Measurements from ENCODE around the gene S100PBP.
"Not testable (repeated sequence)": the region's sequence is repeated elsewhere in the genome, so short reads cannot be mapped to it uniquely, and the experiment has no call there.

The S100PBP gene

DNA sequence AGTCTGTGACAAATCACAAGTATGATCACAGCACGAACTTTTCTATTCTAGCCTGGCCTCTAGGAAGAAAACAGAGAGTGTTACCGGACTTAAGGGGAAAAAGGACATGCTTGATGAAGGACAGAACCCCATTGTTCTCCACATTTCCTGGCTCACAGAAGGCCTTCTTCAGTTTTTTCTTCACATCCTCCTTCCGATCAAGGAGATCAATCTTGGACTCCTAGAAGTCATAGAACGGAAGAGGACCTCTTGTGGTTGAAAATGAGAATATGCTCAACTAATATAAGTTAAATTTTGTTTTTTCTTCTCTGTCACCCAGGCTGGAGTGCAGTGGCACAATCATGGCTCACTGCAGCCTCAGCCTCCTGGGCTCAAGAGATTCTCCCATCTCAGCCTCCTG is 30.6 kb upstream of the S100PBP start:
- no peak for DNase-seq

DNA sequence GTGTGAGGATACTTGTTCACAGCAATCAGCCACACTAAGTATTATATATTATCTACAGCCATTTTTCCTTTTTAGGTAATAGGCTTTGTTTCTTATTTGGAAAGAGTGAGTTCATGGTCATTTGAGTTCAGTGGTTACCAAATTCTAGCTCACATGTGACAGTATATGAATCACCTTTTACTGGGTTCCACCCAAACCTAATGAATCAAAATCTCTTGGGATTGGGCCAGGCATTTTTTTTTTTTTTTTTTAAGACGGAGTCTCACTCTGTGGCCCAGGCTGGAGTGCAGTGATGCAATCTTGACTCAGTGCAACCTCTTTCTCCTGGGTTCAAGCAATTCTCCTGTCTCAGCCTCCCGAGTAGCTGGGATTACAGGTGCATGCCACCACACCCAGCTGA is 28.1 kb upstream of the S100PBP start:
- DNase-seq: not testable (repeated sequence)

DNA sequence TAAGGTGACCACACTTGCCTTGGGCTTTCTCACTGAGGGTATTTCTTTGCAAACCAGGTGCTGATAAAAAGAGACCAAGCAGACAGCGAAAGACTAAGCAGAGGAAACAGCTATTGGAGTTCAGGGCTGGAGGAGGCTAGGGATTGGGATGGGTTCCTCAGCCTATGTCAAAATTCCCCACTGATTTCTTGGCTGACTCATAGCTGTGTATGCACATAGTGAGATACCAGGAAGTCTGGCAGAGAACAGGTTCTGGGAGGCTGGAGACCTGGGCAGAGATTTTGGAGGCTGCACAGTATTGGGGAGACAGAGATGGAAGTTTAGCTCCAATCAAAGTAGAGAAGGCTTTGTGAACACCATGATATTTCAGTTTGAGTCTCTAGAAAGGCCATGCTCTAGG is 25.6 kb upstream of the S100PBP start:
- no peak for DNase-seq

DNA sequence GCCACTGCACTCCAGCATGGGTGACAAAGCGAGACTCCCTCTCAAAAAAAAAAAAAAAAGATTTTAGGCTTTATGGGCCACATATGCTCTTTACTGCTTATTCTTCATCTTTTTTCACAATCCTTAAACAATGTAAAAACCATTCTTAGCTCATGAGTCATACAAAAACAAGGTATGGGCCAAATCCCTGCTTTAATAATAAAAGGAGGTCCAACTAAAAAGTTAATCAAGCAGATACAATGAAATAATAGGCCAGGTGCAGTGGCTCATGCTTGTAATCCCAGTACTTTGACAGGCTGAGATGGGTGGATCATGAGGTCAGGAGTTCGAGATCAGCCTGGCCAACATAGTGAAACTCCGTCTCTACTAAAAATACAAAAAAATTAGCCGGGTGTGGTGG is 21.7 kb upstream of the S100PBP start:
- DNase-seq: not testable (repeated sequence)

DNA sequence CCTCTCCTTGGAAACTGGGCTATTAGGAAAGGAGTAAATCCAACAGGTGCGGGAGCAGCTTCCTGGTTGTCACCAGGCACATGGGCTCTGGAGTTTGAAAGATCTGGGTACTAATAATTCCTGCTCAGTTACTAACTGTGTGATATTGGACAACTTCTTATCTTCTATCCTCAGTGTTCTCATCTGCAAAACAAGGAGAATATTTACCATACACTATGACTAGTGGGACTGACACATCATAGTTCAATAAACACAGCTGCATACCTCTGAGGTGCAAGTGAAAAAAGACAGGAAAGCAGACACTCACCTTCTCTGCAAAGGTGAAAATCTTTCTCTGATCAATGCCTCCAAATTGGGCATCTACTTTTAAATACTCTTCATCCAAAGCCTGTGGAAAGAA is 20.0 kb upstream of the S100PBP start:
- DNase-seq: no peak

DNA sequence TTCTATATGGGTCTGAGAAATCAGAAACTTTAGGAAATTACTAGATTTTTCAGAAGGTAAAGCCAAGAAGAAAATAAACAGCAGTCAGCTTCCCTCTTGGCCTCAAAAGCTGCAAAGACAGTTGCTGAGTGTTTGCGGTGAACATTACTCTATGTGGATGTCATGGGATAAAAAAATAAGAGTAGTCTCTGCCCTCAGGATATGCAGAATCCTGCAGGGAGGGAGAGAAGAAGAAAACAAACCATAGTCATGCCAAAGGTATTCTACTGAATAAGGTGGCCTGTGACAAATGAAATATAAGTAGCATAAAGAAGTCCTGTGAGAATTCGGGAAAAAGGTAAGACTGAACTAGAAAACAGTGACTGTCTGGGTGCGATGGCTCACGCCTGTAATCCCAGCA is 19.3 kb upstream of the S100PBP start:
- DNase-seq: no peak

DNA sequence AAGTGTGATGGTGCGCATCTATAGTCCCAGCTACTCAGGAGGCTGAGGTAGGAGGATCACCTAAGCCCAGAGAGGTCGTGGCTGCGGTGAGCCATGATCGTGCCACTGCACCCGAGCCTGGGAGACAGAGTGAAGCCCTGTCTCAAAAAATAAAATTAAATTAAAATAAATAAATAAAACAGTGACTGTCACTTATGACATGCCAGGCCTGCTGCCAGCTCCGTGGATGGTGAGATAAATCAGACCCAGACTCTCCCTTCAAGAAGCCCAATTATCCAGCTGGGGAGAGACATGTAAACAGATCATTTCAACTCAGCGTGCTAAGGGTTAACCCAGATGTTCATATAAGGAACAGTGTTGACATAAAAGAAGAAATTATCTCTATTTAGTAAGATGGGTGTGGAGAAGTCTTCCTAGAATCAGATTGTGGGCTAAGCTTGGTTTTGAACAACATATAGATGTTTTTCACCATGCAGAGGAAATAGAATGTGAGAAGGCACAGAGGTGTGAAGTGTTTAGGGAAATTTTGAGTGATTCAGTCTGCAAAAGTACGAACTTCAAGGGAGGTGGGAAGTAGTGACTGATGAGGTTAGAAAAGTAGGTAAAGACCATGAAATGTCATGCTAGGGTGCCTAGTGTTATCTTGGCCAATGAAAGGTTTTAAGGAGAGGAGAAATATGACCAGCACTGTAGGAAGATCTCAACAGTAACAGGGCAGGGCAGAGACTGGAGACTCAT is 18.6 kb upstream of the S100PBP start:
- DNase-seq: no peak

DNA sequence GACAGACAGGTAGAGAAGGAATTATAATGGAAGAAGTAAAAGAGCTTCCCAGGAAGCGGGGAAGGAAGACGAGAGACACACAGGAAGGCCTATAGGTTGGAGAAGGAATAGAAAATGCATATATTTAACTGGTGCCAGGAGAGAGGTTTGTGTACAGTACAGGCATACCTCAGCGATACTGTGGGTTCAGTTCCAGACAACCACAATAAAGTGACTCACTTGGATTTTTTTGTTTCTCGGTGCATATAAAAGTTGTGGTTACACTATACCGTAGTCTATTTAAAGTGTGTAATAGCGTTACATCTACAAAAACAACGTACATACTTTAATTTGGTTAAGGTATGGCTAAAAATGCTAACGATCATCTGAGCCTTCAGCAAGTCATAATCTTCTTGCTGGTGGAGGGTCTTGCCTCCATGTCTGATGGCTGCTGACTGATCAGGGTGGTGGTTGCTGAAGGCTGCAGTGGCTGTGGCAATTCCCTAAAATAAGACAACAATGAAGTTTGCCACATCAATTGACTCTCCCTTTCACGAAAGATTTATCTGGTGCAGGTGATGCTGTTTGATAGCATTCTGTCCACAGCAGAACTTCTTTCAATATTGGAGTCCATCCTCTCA is 16.2 kb upstream of the S100PBP start:
- no peak for DNase-seq

DNA sequence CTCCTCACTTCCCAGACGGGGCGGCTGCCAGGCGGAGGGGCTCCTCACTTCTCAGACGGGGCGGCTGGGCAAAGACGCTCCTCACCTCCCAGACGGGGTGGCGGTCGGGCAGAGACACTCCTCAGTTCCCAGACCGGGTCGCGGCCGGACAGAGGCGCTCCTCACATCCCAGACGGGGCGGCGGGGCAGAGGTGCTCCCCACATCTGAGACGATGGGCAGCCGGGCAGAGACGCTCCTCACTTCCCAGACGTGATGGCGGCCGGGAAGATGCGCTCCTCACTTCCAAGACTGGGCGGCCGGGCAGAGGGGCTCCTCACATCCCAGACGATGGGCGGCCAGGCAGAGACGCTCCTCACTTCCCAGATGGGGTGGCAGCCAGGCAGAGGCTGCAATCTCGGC is 13.0 kb upstream of the S100PBP start:
- DNase-seq: not testable (repeated sequence)

DNA sequence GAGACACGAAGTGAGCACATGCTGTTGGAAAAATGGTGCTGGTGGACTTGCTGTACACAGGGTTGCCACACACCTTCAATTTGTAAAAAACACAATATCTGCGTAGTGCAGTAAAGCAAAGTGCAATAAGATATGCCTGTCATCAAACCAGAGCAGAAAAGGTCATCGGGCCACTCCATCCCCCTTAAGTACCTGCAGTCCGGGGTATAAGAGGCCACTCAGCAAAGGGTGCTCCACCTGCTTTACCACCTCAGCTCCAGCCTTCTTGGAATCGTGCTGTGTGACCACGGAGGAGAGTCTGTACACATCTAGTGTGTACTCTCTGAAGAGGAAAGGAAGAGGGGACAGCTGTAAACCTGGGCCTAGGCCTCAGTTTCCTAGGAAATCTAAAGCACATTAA is 11.2 kb upstream of the S100PBP start:
- DNase-seq: peak; percentile 53

DNA sequence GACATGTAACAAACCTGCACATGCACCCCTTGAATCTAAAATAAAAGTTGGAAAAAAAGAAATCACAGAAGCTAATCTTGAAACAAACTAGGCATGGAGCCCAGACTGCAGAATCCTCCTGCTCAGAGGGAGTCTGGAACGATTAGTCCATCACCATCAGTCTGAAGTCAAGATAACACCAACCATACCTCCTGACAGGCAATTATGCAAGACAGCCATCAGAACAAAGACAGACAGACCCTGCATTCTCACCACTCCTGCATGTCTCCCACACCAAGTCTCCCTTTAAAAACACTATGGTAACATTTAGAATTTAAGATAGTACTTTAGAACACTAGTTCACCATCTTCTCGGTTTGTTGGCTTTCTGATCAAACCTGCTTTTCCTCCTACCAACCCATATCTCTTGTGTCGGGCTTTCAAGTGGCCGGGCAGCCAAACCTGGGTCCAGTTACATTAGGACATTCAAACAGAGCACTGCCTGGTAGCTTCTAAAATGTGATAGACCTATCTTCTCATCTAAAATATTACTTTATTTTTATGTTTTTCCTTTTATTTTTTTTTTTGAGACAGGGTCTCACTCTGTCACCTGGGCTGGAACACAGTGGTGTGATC is 10.4 kb upstream of the S100PBP start:
- DNase-seq: no peak

DNA sequence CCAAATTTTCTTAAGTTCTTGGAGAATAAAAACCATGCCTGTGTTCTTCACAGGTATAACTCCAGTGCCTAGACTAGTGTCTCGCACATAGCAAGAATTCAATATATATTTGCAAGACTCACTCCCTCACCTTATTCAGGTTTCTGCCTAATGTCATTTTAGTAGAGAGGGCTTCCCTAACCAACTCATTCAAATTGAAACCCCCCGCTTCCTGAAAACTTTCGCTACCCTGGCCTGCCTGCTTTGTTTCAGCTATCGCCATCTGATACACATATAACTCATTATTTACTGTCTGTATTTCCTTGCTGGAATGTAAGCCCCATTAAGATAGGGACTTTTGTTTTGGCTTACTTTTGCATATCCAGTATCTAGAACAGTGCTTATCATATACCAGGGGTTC is 8.9 kb upstream of the S100PBP start:
- DNase-seq: no peak

DNA sequence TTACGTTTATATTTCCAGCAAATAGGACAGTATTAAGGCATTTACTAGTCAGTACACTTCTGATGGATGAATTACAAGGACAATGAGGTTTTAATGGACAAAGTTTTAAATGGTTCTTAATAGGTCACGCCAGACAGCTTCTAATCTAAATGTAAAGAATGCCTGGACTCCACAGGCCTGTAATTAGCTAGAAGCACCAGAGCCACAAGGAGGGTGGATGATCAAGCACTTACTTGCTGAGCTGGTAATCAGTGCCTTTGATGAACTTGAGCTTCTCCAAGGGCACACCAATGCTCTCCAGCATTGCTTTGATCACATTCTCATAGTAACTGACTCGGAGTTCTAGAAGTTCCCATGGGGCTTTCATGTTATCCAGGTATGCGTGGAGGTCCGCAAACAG is 7.1 kb upstream of the S100PBP start:
- DNase-seq: no peak

DNA sequence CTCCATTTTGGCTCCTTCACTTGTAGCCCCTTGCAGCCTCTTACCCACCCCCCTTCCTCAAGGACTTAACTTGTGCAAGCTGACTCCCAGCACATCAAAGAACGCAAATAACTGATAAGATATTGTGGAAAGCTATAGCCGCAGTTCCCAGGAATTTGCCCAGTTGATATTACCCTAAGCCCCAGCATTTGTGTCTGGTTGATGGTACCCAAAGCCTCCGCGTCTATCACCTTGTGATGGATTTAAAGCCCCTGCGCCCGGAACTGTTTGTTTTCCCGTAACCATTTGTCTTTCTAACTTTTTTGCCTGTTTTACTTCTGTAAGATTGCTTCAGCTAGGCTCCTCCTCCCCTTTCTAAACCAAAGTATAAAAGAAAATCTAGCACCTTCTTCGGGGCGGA is 6.2 kb upstream of the S100PBP start:
- no peak for DNase-seq

DNA sequence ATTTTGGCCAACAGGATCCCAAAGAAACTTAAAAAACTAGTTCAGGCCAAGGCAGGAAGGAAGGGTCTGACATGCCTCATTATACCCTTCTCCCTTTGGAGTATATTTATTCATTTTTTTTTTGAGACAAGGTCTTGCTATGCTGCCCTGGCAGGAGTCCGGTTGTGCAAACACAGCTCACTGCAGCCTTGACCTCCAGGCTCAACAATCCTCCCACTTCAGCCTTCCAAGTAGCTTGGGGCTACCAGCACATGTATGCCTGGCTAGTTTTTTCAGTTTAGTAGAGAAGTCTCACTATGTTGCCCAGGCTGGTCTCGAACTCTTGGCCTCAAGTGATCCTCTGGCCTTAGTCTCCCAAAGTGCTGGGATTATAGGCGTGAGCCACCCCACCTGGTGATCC is 5.5 kb upstream of the S100PBP start:
- no peak for DNase-seq

DNA sequence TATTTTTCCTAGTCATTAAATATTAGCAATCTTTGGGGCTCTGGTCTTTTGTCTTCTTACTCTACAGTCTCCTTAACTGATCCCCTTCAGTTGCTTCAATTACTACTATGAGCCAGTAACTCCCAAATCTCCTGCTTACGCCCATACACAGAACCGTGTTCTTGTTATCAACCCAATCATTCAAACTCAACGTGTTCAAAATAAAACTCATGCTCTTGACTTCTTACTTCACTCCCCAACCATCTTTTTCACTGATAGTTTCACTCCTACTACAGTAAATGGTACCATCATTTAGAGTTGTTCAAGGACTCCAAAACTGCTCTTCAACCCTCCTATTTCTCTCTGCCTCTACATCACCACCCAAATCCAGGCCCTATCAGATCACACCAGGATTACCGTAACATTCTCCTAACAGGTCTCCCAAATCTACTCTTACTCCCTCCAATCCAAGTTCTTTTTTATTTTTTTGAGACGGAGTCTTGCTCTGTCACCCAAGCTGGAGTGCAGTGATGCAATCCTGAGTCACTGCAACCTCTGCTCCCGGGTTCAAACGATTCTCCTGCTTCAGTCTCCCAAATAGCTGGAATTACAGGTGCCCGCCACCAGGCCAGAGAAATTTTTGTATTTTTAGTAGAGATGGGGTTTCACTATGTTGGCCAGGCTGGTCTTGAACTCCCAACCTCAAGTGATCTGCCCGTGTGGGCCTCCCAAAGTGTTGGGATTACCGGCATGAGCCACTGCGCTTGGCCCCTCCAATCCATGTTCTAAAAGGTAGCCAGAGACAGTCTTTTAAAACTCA is 3.3 kb upstream of the S100PBP start:
- no peak for DNase-seq

DNA sequence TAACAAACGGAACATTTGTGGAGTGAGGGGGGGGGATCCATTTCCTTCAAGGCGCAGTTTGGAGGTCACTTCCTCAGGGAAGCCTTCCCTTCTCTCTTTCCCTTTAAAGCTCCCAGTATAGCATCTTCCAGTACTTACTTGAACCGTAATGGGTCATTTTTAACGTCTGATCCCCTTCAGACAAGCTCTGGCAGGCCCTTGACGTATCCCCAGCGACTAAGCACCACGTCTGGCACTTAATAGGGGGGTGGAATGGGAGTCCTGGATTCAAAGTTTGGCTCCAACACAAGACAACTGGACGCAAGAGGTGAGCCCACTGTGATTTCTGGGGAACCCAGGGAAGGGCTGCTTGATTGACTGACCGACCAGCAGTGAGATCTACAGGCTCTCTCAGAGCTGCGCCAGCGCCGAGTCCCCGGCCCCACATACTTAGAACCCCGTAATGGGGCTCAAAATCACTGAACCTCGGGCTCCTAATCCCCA is 736 bp upstream of the S100PBP start:
- DNase-seq: peak; percentile 10

DNA sequence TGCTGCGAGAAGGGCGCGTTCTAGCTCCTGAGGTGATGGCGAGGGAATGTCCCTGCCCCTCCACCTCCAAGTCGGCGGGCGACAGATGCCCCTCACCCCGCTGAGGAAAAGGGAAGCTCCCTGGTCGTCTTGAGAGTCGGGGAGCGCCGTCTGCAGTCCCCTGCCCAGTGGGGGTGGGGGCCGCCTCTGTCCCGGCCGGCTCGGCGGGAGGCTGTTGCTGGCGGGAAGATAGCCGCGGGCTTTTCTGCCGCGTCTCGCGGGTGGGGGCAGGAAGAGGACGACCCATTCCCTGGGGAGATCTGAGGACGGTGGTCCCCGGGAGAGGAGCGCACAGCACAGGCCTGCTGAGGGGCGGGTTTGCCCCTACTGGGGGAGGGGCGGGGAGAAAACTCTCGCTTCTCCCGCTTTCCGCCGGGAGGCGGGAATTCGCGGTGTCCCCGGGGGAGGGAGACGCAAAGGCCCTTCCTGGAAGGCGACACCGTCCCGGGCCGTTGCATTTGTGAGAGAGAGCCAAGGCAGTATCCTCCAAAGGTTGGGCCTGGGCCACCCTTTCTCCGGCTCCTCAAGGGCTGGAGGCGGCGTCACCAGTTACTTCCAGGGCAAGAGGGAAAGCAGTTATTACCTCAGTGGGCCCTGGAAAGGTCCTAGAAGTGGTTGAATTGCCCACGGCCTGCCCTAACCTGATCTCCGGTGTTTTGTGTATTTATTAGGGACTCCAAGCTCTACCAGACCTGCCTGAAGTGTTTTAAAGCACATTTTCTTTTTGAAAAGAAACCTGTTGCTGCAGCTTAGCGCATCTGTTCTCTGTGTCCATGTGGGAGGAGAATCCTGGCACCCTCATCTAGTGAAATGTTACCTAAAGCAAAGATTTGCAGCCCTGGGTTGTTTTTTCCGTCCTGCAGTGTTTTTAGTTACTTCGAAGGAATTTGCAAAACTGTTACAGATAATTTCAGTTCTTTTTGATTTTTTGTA is 648 bp downstream of the S100PBP start:
- DNase-seq: peak; percentile 22

DNA sequence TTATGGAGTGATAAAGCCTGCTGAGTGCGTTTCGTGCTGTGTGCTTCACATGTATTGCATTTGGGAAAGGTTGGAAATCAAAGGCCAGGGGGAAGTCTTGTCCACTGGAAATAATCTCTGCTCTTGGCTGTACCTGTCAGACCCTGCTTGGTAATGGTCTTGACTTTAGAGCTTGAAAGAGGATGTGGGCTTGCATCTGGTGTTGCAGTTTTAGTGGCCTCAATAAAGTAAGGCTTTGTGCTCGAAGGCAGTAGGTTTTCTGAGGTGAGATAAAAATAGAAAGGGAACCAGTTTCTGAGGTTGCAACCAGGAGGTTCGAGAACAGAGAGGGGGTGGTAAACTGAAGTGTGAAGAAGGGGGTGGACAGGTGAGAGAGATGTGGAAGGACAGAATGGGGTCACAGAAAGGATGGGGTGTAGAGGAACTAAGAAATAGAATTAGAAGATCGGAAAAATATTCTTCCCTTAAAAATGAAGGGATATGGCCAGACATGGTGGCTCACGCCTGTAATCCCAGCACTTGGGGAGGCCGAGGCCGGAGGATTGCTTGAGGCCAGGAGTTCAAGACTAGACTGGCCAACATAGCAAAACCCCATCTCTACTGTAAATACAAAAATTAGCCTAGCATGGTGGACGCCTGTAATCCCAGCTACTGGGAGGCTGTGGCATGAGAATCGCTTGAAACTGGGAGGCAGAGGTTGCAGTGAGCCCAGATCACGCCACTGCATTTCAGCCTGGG is 1.5 kb downstream of the S100PBP start:
- no peak for DNase-seq

DNA sequence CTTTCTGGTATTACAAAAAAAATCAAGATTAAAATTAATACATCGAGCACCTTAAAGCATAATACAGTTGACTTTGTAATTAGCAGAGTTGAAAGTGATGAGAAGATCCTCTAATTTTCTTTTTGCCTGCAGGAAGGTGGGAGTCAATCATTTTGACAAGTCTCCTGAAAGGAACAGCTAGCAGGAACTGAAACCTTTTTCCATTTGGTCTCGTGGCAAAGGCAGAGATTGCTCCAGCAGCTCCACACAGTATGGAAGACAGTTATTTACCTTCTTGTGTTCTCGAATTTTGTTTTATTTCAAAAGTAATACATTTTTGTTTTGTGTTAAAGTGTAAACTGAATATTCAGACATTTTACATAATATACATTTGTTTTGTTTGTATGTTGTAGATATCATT is 7.7 kb downstream of the S100PBP start:
- no peak for DNase-seq

DNA sequence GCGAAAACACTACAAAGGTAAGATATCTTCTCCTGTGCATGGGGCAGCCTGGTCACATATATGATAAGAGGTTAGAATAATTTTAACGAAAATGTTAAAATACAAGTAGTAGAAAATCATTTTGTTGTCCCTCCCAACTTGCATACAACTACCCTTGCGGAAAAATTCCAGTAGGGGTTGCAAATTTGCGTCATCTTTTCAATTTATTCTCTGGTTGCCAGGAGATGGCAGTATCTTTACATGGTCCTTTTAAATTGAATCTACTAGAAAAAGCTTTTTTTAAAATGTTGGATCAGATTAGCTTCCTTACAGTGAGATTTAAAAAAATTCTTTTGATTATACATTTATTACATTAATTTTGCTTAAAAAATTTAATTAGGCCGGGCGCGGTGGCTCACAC is 10.9 kb downstream of the S100PBP start:
- no peak for DNase-seq
